ENCODE measurements around the gene LSM10.

LSM10 gene

GRCh38 chr1:36359383-36359782, 38.3 kb downstream of the LSM10 start:
- Histone ChIP-seq H3F3A (ENCODE audit: low read depth) (no peaks in the 10 kb centered on the region), H3K4me2 (ENCODE audit: low read depth, low read length, poor library complexity, severe bottlenecking) (no peak overlapping the region), H4K20me1 (ENCODE audit: insufficient read depth, low read length, poor library complexity, severe bottlenecking) (peaks cover 2% of the 10 kb centered on the region), H3K4me3 (ENCODE audit: low read length, poor library complexity, severe bottlenecking) (no peak overlapping the region), H2AFZ (ENCODE audit: low read length) (no peak overlapping the region), H3K9me3 (ENCODE audit: insufficient read depth, low read depth, low read length) (no peaks in the 10 kb centered on the region), H3K9me2 (replicated peaks; ENCODE audit: low read depth, low read length) (no peaks in the 10 kb centered on the region), H3K79me2 (ENCODE audit: insufficient read depth, low read length) (no peaks in the 10 kb centered on the region), H3K9ac (ENCODE audit: low read depth, low read length, poor library complexity, severe bottlenecking) (no peak overlapping the region), H3K36me3 (ENCODE audit: insufficient read depth, low read length) (peaks cover 44% of the 10 kb centered on the region; the same call in 1 of the 2 replicates), H3K27me3 (ENCODE audit: insufficient read depth, low read length, poor library complexity, severe bottlenecking) (no peaks in the 10 kb centered on the region), H3K4me1 (ENCODE audit: insufficient read depth, low read length, poor library complexity, severe bottlenecking) (no peaks in the 10 kb centered on the region)
- TF ChIP-seq CTCF (conservative IDR thresholded peaks at IDR 0.05; ENCODE audit: low read length) = no peak
- TF ChIP-seq EZH2phosphoT487 (IDR thresholded peaks at IDR 0.05; ENCODE audit: borderline replicate concordance) = no peak

- TF ChIP-seq CTCF (conservative IDR thresholded peaks at IDR 0.05; ENCODE audit: low read length) (no peak), EZH2phosphoT487 (IDR thresholded peaks at IDR 0.05; ENCODE audit: borderline replicate concordance) (no peak)
- Histone ChIP-seq H4K20me1 (ENCODE audit: insufficient read depth, low read length, poor library complexity, severe bottlenecking) (peaks cover 2% of the 10 kb centered on the region), H3K9ac (ENCODE audit: low read depth, low read length, poor library complexity, severe bottlenecking) (no peak overlapping the region), H3K9me3 (ENCODE audit: insufficient read depth, low read depth, low read length) (no peaks in the 10 kb centered on the region), H3K4me2 (ENCODE audit: low read depth, low read length, poor library complexity, severe bottlenecking) (no peak overlapping the region), H3K4me3 (ENCODE audit: low read length, poor library complexity, severe bottlenecking) (no peak overlapping the region), H3K79me2 (ENCODE audit: insufficient read depth, low read length) (no peaks in the 10 kb centered on the region), H3K36me3 (ENCODE audit: insufficient read depth, low read length) (peaks cover 49% of the 10 kb centered on the region; the same call in 1 of the 2 replicates), H2AFZ (ENCODE audit: low read length) (no peak overlapping the region), H3K4me1 (ENCODE audit: insufficient read depth, low read length, poor library complexity, severe bottlenecking) (peaks cover 3% of the 10 kb centered on the region), H3K9me2 (replicated peaks; ENCODE audit: low read depth, low read length) (no peaks in the 10 kb centered on the region), H3F3A (ENCODE audit: low read depth) (no peaks in the 10 kb centered on the region), H3K27me3 (ENCODE audit: insufficient read depth, low read length, poor library complexity, severe bottlenecking) (no peaks in the 10 kb centered on the region)
These were observed 39.1 kb downstream of the LSM10 start for GRCh38 chr1:36358514-36359084.

- Histone ChIP-seq H3K4me2 (ENCODE audit: low read depth, low read length, poor library complexity, severe bottlenecking) (no peak overlapping the region), H2AFZ (ENCODE audit: low read length) (no peak overlapping the region), H3F3A (ENCODE audit: low read depth) (no peaks in the 10 kb centered on the region), H3K79me2 (ENCODE audit: insufficient read depth, low read length) (no peaks in the 10 kb centered on the region), H4K20me1 (ENCODE audit: insufficient read depth, low read length, poor library complexity, severe bottlenecking) (no peaks in the 10 kb centered on the region), H3K9ac (ENCODE audit: low read depth, low read length, poor library complexity, severe bottlenecking) (no peak overlapping the region), H3K36me3 (ENCODE audit: insufficient read depth, low read length) (peaks cover 40% of the 10 kb centered on the region; the same call in 1 of the 2 replicates), H3K9me3 (ENCODE audit: insufficient read depth, low read depth, low read length) (no peaks in the 10 kb centered on the region), H3K9me2 (replicated peaks; ENCODE audit: low read depth, low read length) (no peaks in the 10 kb centered on the region), H3K4me1 (ENCODE audit: insufficient read depth, low read length, poor library complexity, severe bottlenecking) (peaks cover 9% of the 10 kb centered on the region), H3K27me3 (ENCODE audit: insufficient read depth, low read length, poor library complexity, severe bottlenecking) (no peaks in the 10 kb centered on the region), H3K4me3 (ENCODE audit: low read length, poor library complexity, severe bottlenecking) (no peak overlapping the region)
- TF ChIP-seq EZH2phosphoT487 (IDR thresholded peaks at IDR 0.05; ENCODE audit: borderline replicate concordance) (no peak), CTCF (conservative IDR thresholded peaks at IDR 0.05; ENCODE audit: low read length) (no peak)
These were observed 41.9 kb downstream of the LSM10 start for GRCh38 chr1:36355811-36356210.

All from Loucy (cell line).